Ishikawa (cell line): ENCODE measurements around the gene ZNF383.

ENCODE experiments used
- CEBPB ChIP-seq: IDR thresholded peaks from 2 replicates; pipeline ENCODE4 v1.6.1; 2012
- CREB1 ChIP-seq: IDR thresholded peaks from 2 replicates; pipeline ENCODE4 v1.6.1; 2012; ENCODE audit warnings: low read depth
- EGR1 ChIP-seq: IDR thresholded peaks from 2 replicates; pipeline ENCODE4 v1.6.1; 2012
- EP300 ChIP-seq: IDR thresholded peaks from 2 replicates; pipeline ENCODE4 v1.6.1; 2012; ENCODE audit warnings: borderline replicate concordance
- FOXM1 ChIP-seq: IDR thresholded peaks from 2 replicates; pipeline ENCODE4 v1.6.1; 2012; ENCODE audit warnings: low read depth, borderline replicate concordance
- NFIC ChIP-seq: IDR thresholded peaks from 2 replicates; pipeline ENCODE4 v1.6.1; 2012
- RAD21 ChIP-seq: IDR thresholded peaks from 2 replicates; pipeline ENCODE4 v1.6.1; 2012; ENCODE audit warnings: low read depth
- TAF1 ChIP-seq: IDR thresholded peaks from 2 replicates; pipeline ENCODE4 v1.6.1; 2012; ENCODE audit warnings: low read depth, mild to moderate bottlenecking
- TCF12 ChIP-seq: IDR thresholded peaks from 2 replicates; pipeline ENCODE4 v1.6.1; 2012; ENCODE audit warnings: low read depth
- TEAD4 ChIP-seq: IDR thresholded peaks from 2 replicates; pipeline ENCODE4 v1.6.1; 2012
- YY1 ChIP-seq: IDR thresholded peaks from 2 replicates; pipeline ENCODE4 v1.6.1; 2012; ENCODE audit warnings: low read depth
- ZBTB7A ChIP-seq: IDR thresholded peaks from 2 replicates; pipeline ENCODE4 v1.6.1; 2012; ENCODE audit warnings: low read depth
- TF ChIP-seq, protein P1 (sequence below): IDR thresholded peaks from 2 replicates; pipeline ENCODE4 v1.6.1; 2012; ENCODE audit warnings: low read depth, mild to moderate bottlenecking
- TF ChIP-seq, protein P2 (sequence below): IDR thresholded peaks from 2 replicates; pipeline ENCODE4 v1.6.1; 2012
- TF ChIP-seq, protein P3 (sequence below): IDR thresholded peaks from 2 replicates; pipeline ENCODE4 v1.6.1; 2012

The ZNF383 gene

DNA sequence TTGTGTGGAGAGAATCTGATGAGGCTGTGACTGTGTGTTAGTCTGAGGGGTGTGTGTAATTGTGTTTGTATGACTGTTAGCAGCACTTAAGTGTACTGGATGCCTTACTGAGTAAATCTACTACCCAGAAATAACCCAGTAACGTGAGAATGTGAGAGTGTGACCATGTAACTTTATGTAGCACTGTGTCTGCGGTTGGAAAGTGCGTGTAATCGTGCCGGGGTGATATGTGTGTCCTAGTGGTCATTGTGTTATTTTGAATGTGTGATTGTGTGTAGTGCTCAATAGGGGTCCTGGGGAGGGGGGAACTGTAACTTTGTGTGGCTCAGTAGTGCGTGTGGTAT, 550 bp downstream of the ZNF383 start:
- TF ChIP-seq FOXM1 = no peak
- no peak for TF ChIP-seq YY1
- TF ChIP-seq RAD21 = no peak
- no peak for TF ChIP-seq EP300
- TF ChIP-seq CREB1 = no peak
- no peak for TF ChIP-seq TEAD4

DNA sequence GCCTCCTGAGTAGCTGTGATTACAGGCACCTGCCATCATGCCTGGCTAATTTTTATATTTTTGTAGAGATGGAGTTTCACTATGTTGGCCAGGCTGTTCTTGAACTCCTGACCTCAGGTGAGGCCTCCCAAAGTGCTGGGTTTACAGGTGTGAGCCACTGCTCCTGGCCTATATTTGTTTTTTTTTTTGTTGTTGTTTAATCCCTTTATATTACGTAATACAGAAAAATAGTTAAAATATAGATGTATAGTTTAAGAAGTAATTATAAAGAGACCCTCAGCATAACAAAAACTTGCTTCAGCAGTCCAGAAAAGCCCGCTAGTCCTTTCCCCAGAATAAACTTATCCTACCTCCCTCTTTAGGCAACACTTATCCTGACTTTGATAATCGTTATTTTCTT, 2.4 kb downstream of the ZNF383 start:
- TF ChIP-seq, protein P1, sequence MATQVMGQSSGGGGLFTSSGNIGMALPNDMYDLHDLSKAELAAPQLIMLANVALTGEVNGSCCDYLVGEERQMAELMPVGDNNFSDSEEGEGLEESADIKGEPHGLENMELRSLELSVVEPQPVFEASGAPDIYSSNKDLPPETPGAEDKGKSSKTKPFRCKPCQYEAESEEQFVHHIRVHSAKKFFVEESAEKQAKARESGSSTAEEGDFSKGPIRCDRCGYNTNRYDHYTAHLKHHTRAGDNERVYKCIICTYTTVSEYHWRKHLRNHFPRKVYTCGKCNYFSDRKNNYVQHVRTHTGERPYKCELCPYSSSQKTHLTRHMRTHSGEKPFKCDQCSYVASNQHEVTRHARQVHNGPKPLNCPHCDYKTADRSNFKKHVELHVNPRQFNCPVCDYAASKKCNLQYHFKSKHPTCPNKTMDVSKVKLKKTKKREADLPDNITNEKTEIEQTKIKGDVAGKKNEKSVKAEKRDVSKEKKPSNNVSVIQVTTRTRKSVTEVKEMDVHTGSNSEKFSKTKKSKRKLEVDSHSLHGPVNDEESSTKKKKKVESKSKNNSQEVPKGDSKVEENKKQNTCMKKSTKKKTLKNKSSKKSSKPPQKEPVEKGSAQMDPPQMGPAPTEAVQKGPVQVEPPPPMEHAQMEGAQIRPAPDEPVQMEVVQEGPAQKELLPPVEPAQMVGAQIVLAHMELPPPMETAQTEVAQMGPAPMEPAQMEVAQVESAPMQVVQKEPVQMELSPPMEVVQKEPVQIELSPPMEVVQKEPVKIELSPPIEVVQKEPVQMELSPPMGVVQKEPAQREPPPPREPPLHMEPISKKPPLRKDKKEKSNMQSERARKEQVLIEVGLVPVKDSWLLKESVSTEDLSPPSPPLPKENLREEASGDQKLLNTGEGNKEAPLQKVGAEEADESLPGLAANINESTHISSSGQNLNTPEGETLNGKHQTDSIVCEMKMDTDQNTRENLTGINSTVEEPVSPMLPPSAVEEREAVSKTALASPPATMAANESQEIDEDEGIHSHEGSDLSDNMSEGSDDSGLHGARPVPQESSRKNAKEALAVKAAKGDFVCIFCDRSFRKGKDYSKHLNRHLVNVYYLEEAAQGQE = no peak
- TF ChIP-seq YY1 (no peak), TEAD4 (no peak), EP300 (no peak), ZBTB7A (no peak), FOXM1 (no peak), EGR1 (no peak), NFIC (no peak), TCF12 (no peak), CEBPB (no peak)
- TF ChIP-seq, protein P2, sequence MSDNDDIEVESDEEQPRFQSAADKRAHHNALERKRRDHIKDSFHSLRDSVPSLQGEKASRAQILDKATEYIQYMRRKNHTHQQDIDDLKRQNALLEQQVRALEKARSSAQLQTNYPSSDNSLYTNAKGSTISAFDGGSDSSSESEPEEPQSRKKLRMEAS = no peak

DNA sequence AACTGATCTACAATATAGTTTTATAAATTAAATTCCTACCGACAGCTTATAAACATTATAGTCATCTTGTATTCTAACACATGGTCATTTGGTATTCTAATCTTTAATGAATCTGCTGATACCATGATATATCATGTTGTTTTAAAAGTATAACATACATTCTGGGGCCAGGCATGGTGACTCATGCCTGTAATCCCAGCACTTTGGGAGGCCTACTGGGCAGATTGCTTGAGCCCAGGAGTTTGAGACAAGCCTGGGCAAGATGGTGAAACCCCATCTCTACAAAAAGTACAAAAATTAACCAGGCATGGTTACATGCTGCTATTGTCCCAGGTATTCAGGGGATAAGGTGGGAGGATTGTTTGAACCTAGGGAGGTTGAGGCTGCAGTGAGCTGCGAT, 3.1 kb downstream of the ZNF383 start:
- TF ChIP-seq, protein P3, sequence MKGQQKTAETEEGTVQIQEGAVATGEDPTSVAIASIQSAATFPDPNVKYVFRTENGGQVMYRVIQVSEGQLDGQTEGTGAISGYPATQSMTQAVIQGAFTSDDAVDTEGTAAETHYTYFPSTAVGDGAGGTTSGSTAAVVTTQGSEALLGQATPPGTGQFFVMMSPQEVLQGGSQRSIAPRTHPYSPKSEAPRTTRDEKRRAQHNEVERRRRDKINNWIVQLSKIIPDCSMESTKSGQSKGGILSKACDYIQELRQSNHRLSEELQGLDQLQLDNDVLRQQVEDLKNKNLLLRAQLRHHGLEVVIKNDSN = no peak
- TF ChIP-seq, protein P1 = no peak
- no peak for TF ChIP-seq EP300
- TF ChIP-seq RAD21 = no peak

DNA sequence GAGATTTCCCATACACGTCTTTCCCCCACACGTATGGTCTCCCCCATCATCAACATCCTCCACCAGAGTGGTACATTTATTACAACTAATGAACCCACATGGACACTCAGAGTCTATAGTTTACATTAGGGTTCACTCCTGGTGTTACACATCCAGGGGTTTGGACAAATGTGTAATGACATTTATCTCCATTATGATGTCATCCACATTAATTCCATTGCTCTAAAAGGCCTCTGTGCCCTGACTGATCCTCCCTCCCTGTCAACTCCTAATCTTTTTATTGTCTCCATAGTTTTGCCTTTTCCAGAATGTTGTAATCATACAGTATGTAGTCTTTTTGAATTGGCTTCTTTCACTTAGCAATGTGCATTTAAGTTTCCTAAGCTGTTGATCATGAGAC, 8.2 kb downstream of the ZNF383 start:
- TF ChIP-seq TAF1 (no peak), CREB1 (no peak), EP300 (no peak), ZBTB7A (no peak), TCF12 (no peak), RAD21 (no peak), EGR1 (no peak), YY1 (no peak), FOXM1 (no peak), CEBPB (no peak), TEAD4 (no peak), NFIC (no peak)
- TF ChIP-seq, protein P3 = no peak
- TF ChIP-seq, protein P1 = no peak
- TF ChIP-seq, protein P2 = no peak

DNA sequence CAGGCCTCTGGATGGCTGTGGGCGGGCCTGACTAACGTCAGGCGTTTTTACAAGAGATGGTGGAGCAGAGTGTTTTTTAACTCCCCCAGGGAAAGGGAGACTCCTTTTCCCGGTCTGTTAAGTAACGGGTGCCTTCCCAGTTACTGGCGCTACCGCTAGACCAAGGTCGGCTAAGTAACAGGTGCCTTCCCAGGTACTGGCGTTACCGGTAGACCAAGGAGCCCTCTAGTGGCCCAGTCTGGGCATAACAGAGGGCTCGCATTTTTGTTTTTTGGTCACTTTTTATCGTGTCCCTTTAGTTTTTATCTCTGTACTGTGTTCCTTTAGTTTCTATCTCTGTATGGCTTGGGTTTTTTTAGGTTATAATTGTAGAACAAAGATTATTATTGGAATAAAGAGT, 10.0 kb downstream of the ZNF383 start:
- TF ChIP-seq TCF12 = no peak
- no peak for TF ChIP-seq YY1
- no peak for TF ChIP-seq TEAD4
- no peak for TF ChIP-seq FOXM1
- TF ChIP-seq RAD21 = peak; percentile 20; the same call in 1 of the 2 replicates
